Measurements from ENCODE around the gene CTNNA2.

- no peak for TF ChIP-seq TAF1 (IDR thresholded peaks at IDR 0.05; ENCODE audit: borderline replicate concordance, insufficient read depth, low read length)
- no peak for TF ChIP-seq POLR2AphosphoS5 (IDR thresholded peaks at IDR 0.05; ENCODE audit: low read depth, low read length)
- TF ChIP-seq REST (IDR thresholded peaks at IDR 0.05; ENCODE audit: insufficient read depth in 1 of 2, low read depth in 2 of 2, low read length in 2 of 2): no peak
These were observed 1033.9 kb downstream of the CTNNA2 start for GRCh38 chr2:80546766-80547165.
